ENCODE results near the gene PTPRS.

The PTPRS gene

GRCh38 chr19:5321851-5322681 lies 18.5 kb downstream of the PTPRS start:
- TF ChIP-seq SPI1 (IDR thresholded peaks at IDR 0.05; ENCODE audit: borderline replicate concordance, low read depth) (no peak), CTCF (IDR thresholded peaks at IDR 0.05; ENCODE audit: insufficient read depth, low read length) (no peak), GABPA (IDR thresholded peaks at IDR 0.05; ENCODE audit: low read depth) (no peak), REST (IDR thresholded peaks at IDR 0.05; ENCODE audit: insufficient replicate concordance, low read depth) (no peak), POLR2AphosphoS5 (IDR thresholded peaks at IDR 0.05; ENCODE audit: low read depth) (no peak)
- Histone ChIP-seq H3K27ac (replicated peaks) (no peak overlapping the region; the same call in 1 of the 2 replicates), H3K27me3 (ENCODE audit: insufficient read depth, poor library complexity, severe bottlenecking) (peaks cover 5% of the 10 kb centered on the region), H3K4me3 (replicated peaks; ENCODE audit: insufficient read depth, low read length) (no peak overlapping the region)
- DNase-seq (ENCODE audit: low read depth in 1 of 2, low spot score in 1 of 2) = peak in 1 of 2 experiments; percentile 72

GRCh38 chr19:5321066-5321642 lies 19.5 kb downstream of the PTPRS start:
- TF ChIP-seq SPI1 (IDR thresholded peaks at IDR 0.05; ENCODE audit: borderline replicate concordance, low read depth) = no peak
- TF ChIP-seq POLR2AphosphoS5 (IDR thresholded peaks at IDR 0.05; ENCODE audit: low read depth) = no peak
- no peak for TF ChIP-seq CTCF (IDR thresholded peaks at IDR 0.05; ENCODE audit: insufficient read depth, low read length)
- no peak for TF ChIP-seq GABPA (IDR thresholded peaks at IDR 0.05; ENCODE audit: low read depth)
- no peak for TF ChIP-seq REST (IDR thresholded peaks at IDR 0.05; ENCODE audit: insufficient replicate concordance, low read depth)
- Histone ChIP-seq H3K4me3 (replicated peaks; ENCODE audit: insufficient read depth, low read length) (no peak overlapping the region), H3K27me3 (ENCODE audit: insufficient read depth, poor library complexity, severe bottlenecking) (peaks cover 5% of the 10 kb centered on the region), H3K27ac (replicated peaks) (no peak overlapping the region)
- DNase-seq (ENCODE audit: low read depth in 1 of 2, low spot score in 1 of 2) = no peak

- no peak for DNase-seq (ENCODE audit: low read depth in 1 of 2, low spot score in 1 of 2)
- H3K4me3 ChIP-seq (replicated peaks; ENCODE audit: insufficient read depth, low read length) = no peak overlapping the region
- H3K27ac ChIP-seq (replicated peaks) = no peak overlapping the region
- peaks cover 6% of the 10 kb centered on the region for H3K27me3 ChIP-seq (ENCODE audit: insufficient read depth, poor library complexity, severe bottlenecking)
- TF ChIP-seq GABPA (IDR thresholded peaks at IDR 0.05; ENCODE audit: low read depth) = no peak
- no peak for TF ChIP-seq POLR2AphosphoS5 (IDR thresholded peaks at IDR 0.05; ENCODE audit: low read depth)
- TF ChIP-seq SPI1 (IDR thresholded peaks at IDR 0.05; ENCODE audit: borderline replicate concordance, low read depth) = no peak
- no peak for TF ChIP-seq CTCF (IDR thresholded peaks at IDR 0.05; ENCODE audit: insufficient read depth, low read length)
- TF ChIP-seq REST (IDR thresholded peaks at IDR 0.05; ENCODE audit: insufficient replicate concordance, low read depth) = no peak
Observed at GRCh38 chr19:5319516-5319915, 21.1 kb downstream of the PTPRS start.

Measured in HL-60 (cell line).